K562 (cell line): ENCODE measurements around the gene LMAN2L. TPM values are rescaled to one million over a fixed set of nuclear protein-coding genes. Genes with fewer than 3 reads are reported as not detected.

Experiments used
- ATAC-seq: fragments of 200-7000 bp; cut with Tn5 transposase; 3 replicates; pipeline ENCODE4 v1.9.1; 2020; ENCODE audit warnings: moderate library complexity
- BruUV-seq: library from RNA; stranded (reverse); fragments of 400-500 nt; replicated peaks from 2 replicates; lab custom pipeline; 2021; lab: Mats Ljungman, UMichigan
- CTCF ChIA-PET: fragments of 300-600 bp; formaldehyde crosslinking; extraction: SDS; loops from one replicate; lab custom pipeline; 2021; ENCODE audit warnings: low intra/inter-chr PET ratio; lab: Yijun Ruan, JAX
- POLR2A ChIA-PET: fragments of 300-600, 350-650 bp; sonication (Branson Sonifier 250); formaldehyde crosslinking; extraction: SDS; loops from one replicate; lab custom pipeline; 2021; ENCODE audit warnings: antibody characterized with exemption, inconsistent platforms; lab: Yijun Ruan, JAX
- DNase-seq, 4 experiments: peaks; one replicate each; pipeline versions ENCODE4 v3.0.0 to v3.0.0-alpha.2; 2011 to 2018; ENCODE audit warnings: low spot score in 3 of 4, mixed read lengths in 3 of 4; ENCODE audit errors: extremely low read depth in 1 of 4
- FAIRE-seq: peaks from 2 replicates; lab custom pipeline; 2011; peaks lifted over from hg19 to GRCh38; lab: Jason Lieb, UNC
- H2AFZ ChIP-seq: 2 replicates; pipeline ENCODE4 v1.6.0; 2011; ENCODE audit warnings: low read depth, low read length, control low read depth, inconsistent platforms
- H3K27ac ChIP-seq: fragments of 200-600 bp; 3 replicates; pipeline ENCODE4 v1.8.0; 2011; ENCODE audit warnings: low read depth, mild to moderate bottlenecking, control low read depth, inconsistent platforms, low read length, moderate library complexity, mixed read lengths; ENCODE audit errors: extremely low read depth
- H3K27me3 ChIP-seq, 2 experiments: fragments of 300-600 bp in 1 of 2; 2 replicates in 1 of 2; 3 replicates in 1 of 2; pipeline versions ENCODE4 v1.6.0 to v1.8.0; 2011; ENCODE audit warnings: inconsistent platforms in 2 of 2, low read length in 2 of 2, mild to moderate bottlenecking in 1 of 2, mixed read lengths in 1 of 2, moderate library complexity in 1 of 2; ENCODE audit not compliant: control insufficient read depth in 2 of 2, insufficient read depth in 2 of 2
- H3K36me3 ChIP-seq: fragments of 300-600 bp; 3 replicates; pipeline ENCODE4 v1.8.0; 2011; ENCODE audit warnings: mild to moderate bottlenecking, low read length, inconsistent platforms; ENCODE audit not compliant: control insufficient read depth, insufficient read depth
- H3K4me1 ChIP-seq, 2 experiments: fragments of 200-600 bp in 1 of 2; replicated peaks in 1 of 2; 2 replicates in 1 of 2; 3 replicates in 1 of 2; pipeline versions ENCODE4 v1.5.1 to v1.8.0; 2011; ENCODE audit warnings: inconsistent platforms in 2 of 2, low read length in 2 of 2, mild to moderate bottlenecking in 1 of 2, mixed read lengths in 1 of 2, moderate library complexity in 1 of 2; ENCODE audit not compliant: control insufficient read depth in 2 of 2, insufficient read depth in 2 of 2
- H3K4me2 ChIP-seq: 2 replicates; pipeline ENCODE4 v1.6.1; 2011; ENCODE audit warnings: low read length, control low read depth, inconsistent platforms, mixed read lengths; ENCODE audit not compliant: insufficient read depth
- H3K4me3 ChIP-seq: fragments of 200-600 bp; sonication (generic), shearing (Covaris generic); 2 replicates; pipeline ENCODE4 v1.5.1; 2016; ENCODE audit warnings: control low read depth, inconsistent platforms
- H3K79me2 ChIP-seq: fragments of 200-600 bp; 3 replicates; pipeline ENCODE4 v1.8.0; 2011; ENCODE audit warnings: low read length, inconsistent platforms; ENCODE audit not compliant: control insufficient read depth, insufficient read depth
- H3K9ac ChIP-seq, 2 experiments: 2 replicates each; pipeline versions ENCODE4 v1.6.0 to v1.6.1; 2011; ENCODE audit warnings: low read depth in 2 of 2, low read length in 2 of 2, control low read depth in 1 of 2, inconsistent platforms in 1 of 2, mild to moderate bottlenecking in 1 of 2, mixed read lengths in 1 of 2; ENCODE audit not compliant: insufficient read depth in 1 of 2
- H3K9me1 ChIP-seq: one replicate; pipeline ENCODE4 v1.6.0; 2011; ENCODE audit warnings: inconsistent platforms, mild to moderate bottlenecking, low read length, moderate library complexity; ENCODE audit not compliant: control insufficient read depth, insufficient read depth
- H3K9me3 ChIP-seq: replicated peaks from 2 replicates; pipeline ENCODE4 v1.5.1; 2011; ENCODE audit warnings: low read depth, low read length, inconsistent platforms; ENCODE audit not compliant: control insufficient read depth, insufficient read depth
- H4K20me1 ChIP-seq: replicated peaks from 2 replicates; pipeline ENCODE4 v1.6.1; 2011; ENCODE audit warnings: low read length, inconsistent platforms, mixed read lengths; ENCODE audit not compliant: control insufficient read depth, insufficient read depth
- ATF7 ChIP-seq: fragments of 450-650 bp; IDR thresholded peaks from 2 replicates; pipeline ENCODE4 v1.7.1; 2014; ENCODE audit warnings: mild to moderate bottlenecking, moderate library complexity
- BACH1 ChIP-seq: fragments of 200-800 bp; sonication (Bioruptor generic); IDR thresholded peaks from 2 replicates; pipeline ENCODE4 v1.6.1; 2016; ENCODE audit warnings: missing genetic modification characterization, missing compliant biosample characterization
- CTBP1 ChIP-seq: fragments of 450-650 bp; IDR thresholded peaks from 2 replicates; pipeline ENCODE4 v1.6.1; 2016; ENCODE audit warnings: borderline replicate concordance
- CTCFL ChIP-seq: IDR thresholded peaks from 2 replicates; pipeline ENCODE4 v1.6.1; 2011; ENCODE audit warnings: borderline replicate concordance, low read depth, mild to moderate bottlenecking, moderate library complexity, low read length; ENCODE audit not compliant: insufficient read depth, poor library complexity, severe bottlenecking
- HMGXB4 ChIP-seq: sonication (generic); formaldehyde crosslinking; IDR thresholded peaks from 2 replicates; pipeline ENCODE4 v1.8.1; 2023; ENCODE audit warnings: mild to moderate bottlenecking, missing genetic modification reagents
- KAT8 ChIP-seq: fragments of 450-650 bp; IDR thresholded peaks from 2 replicates; pipeline ENCODE4 v1.6.1; 2016; ENCODE audit warnings: low read depth, mild to moderate bottlenecking
- NBN ChIP-seq: fragments of 450-650 bp; IDR thresholded peaks from 2 replicates; pipeline ENCODE4 v1.6.1; 2016; ENCODE audit warnings: low read depth, mild to moderate bottlenecking
- NCOR1 ChIP-seq: fragments of 450-650 bp; IDR thresholded peaks from 2 replicates; pipeline ENCODE4 v1.6.1; 2016; ENCODE audit warnings: mild to moderate bottlenecking, moderate library complexity
- NONO ChIP-seq, 2 experiments: fragments of 200-400 bp in 1 of 2; fragments of 450-650 bp in 1 of 2; formaldehyde crosslinking in 1 of 2; IDR thresholded peaks; 2 replicates each; pipeline ENCODE4 v1.6.1; 2017; ENCODE audit warnings: low read depth in 2 of 2, mild to moderate bottlenecking in 2 of 2, moderate library complexity in 2 of 2, low read length in 1 of 2
- NR2C2 ChIP-seq, 2 experiments: fragments of 200-800 bp in 1 of 2; sonication (Bioruptor generic) in 1 of 2; sonication (generic) in 1 of 2; formaldehyde crosslinking in 1 of 2; IDR thresholded peaks; 2 replicates each; pipeline versions ENCODE4 v1.6.1 to v1.8.0; 2016 to 2022; ENCODE audit warnings: mild to moderate bottlenecking in 1 of 2, missing compliant biosample characterization in 1 of 2, missing genetic modification characterization in 1 of 2, missing genetic modification reagents in 1 of 2
- SLC30A9 ChIP-seq: fragments of 250-450 bp; sonication (Bioruptor Pico); IDR thresholded peaks from 2 replicates; pipeline ENCODE4 v1.8.0; 2022; ENCODE audit warnings: mild to moderate bottlenecking, moderate library complexity
- YY1 ChIP-seq, 3 experiments: IDR thresholded peaks; 2 replicates each; pipeline ENCODE4 v1.6.1; 2011; ENCODE audit warnings: low read length in 2 of 3, mild to moderate bottlenecking in 2 of 3, moderate library complexity in 2 of 3, borderline replicate concordance in 1 of 3, control low read depth in 1 of 3, low read depth in 1 of 3; ENCODE audit not compliant: insufficient read depth in 3 of 3, insufficient replicate concordance in 2 of 3, control insufficient read depth in 1 of 3, insufficient read length in 1 of 3; ENCODE audit errors: extremely low read depth in 1 of 3
- ZNF212 ChIP-seq: fragments of 450-650 bp; formaldehyde crosslinking; IDR thresholded peaks from 2 replicates; pipeline ENCODE4 v1.4.0; 2020; ENCODE audit warnings: mild to moderate bottlenecking
- ZNF263 ChIP-seq: sonication (generic); formaldehyde crosslinking; IDR thresholded peaks from 2 replicates; pipeline ENCODE4 v1.8.0; 2022; ENCODE audit warnings: mild to moderate bottlenecking, missing genetic modification reagents, borderline replicate concordance
- ZZZ3 ChIP-seq: fragments of 450-650 bp; IDR thresholded peaks from 2 replicates; pipeline ENCODE4 v1.6.1; 2016; ENCODE audit warnings: antibody characterized with exemption, mild to moderate bottlenecking, moderate library complexity
- WGBS: fragments of 100-300 bp; shearing (Covaris generic); methylation state at CpG from one replicate; pipeline ENCODE4 v1.1.6; 2016; ENCODE audit warnings: low coverage, mixed read lengths; ENCODE audit not compliant: insufficient coverage; ENCODE audit errors: missing lambda C conversion rate; 5-methylcytosine and 5-hydroxymethylcytosine counted together
- in situ Hi-C: fragments of 300-500 bp; cut with MboI; formaldehyde crosslinking; loops from 4 replicates; pipeline ENCODE4 v1.15.0; 2018; ENCODE audit warnings: inconsistent platforms, mixed read lengths
- intact Hi-C: fragments of 100-400 bp; cut with micrococcal nuclease; formaldehyde crosslinking; loops from 2 replicates; pipeline ENCODE4 v1.14.2; 2022
- polyA plus RNA-seq, 8 experiments: library from polyadenylated mRNA; depleted of rRNA in 4 of 8; stranded (reverse) in 5 of 8; unstranded in 3 of 8; fragments of >200 nt; fragmentation: Nextera tagmentation in 2 of 8; fragmentation: Illumina TruSeq in 1 of 8; extraction: Ambion mirVana in 2 of 8; extraction: Trizol in 1 of 8; gene quantifications; 2 replicates each; pipeline versions ENCODE4 v1.2.1 to v1.2.3, GENCODE V29; 2011 to 2014; ENCODE audit warnings: inconsistent platforms in 1 of 8, missing spikeins in 1 of 8
- total RNA-seq, 7 experiments: library from RNA; depleted of rRNA in 6 of 7; stranded (reverse); fragments of >200 nt in 6 of 7; fragmentation: Illumina TruSeq in 2 of 7; extraction: Trizol in 2 of 7; gene quantifications; 2 replicates each; pipeline versions ENCODE4 v1.2.1 to v1.2.3, GENCODE V29; 2011 to 2021; ENCODE audit warnings: low replicate concordance in 1 of 7

The LMAN2L gene
- total and polyA plus RNA-seq, 9 of the 15 experiments (the other 6 are each of a cell fraction or from before 2014, with no cell fraction given): 7.2 to 37.7 (median 12.5) TPM

GRCh38 chr2:96685577-96686459, 54.0 kb downstream of the LMAN2L start:
- ChIA-PET CTCF (no interaction called here), POLR2A (interaction anchor here (0.6 to 1.0 kb wide), 2 partner anchors 49 to 365 kb away, joined by 3 read pairs; no protein-coding TSS in a partner anchor)
- intact Hi-C loops: no loop called here
- no peaks in the 10 kb centered on the region for H3K9me1 ChIP-seq
- no peaks in the 10 kb centered on the region for H3K9me3 ChIP-seq
- peak; percentile 42 to 54 (median 50) for DNase-seq
- H2AFZ ChIP-seq: no peak overlapping the region
- ATAC-seq: peak; percentile 73
- H3K9ac ChIP-seq: peak overlapping the region in 1 of 2 experiments; percentile 78; a peak in 2 of 4 replicates
- H3K27me3 ChIP-seq: peaks cover 20 to 42% of the 10 kb centered on the region in 2 experiments; a peak in 4 of 5 replicates
- H3K27ac ChIP-seq: no peak overlapping the region
- no TSS peak for BruUV-seq
- peaks cover 6 to 22% of the 10 kb centered on the region in 2 experiments; a peak in 3 of 5 replicates for H3K4me1 ChIP-seq
- 15% methylated on average over 16 of the region's 19 CpGs for WGBS
- no peak overlapping the region for H3K4me2 ChIP-seq
- no peaks in the 10 kb centered on the region for H3K36me3 ChIP-seq
- no peak overlapping the region for H3K4me3 ChIP-seq
- in situ Hi-C loops: no loop called here
- no peaks in the 10 kb centered on the region for H3K79me2 ChIP-seq
- H4K20me1 ChIP-seq: 0 out of 2 replicates have a peak, but pooled peaks cover 17% of the 10 kb centered on the region
- FAIRE-seq: no peak
- no peak for TF ChIP-seq ZZZ3
- no peak for TF ChIP-seq SLC30A9 (CRISPR knock-in tag)
- no peak for TF ChIP-seq KAT8
- peak; percentile 54; the same call in 1 of the 2 replicates for TF ChIP-seq ZNF263 (CRISPR knock-in tag)
- TF ChIP-seq YY1 (IDR thresholded peaks at IDR 0.05; ENCODE audit: borderline replicate concordance in 1 of 3, control insufficient read depth in 1 of 3, extremely low read depth in 1 of 3, insufficient read depth in 3 of 3, insufficient read length in 1 of 3, insufficient replicate concordance in 2 of 3, low read depth in 1 of 3, low read length in 2 of 3): no peak
- no peak for TF ChIP-seq ZNF212 (CRISPR knock-in tag)
- TF ChIP-seq NONO (IDR thresholded peaks at IDR 0.05; ENCODE audit: low read depth in 2 of 2, low read length in 1 of 2): no peak
- TF ChIP-seq BACH1 (tag): no peak
- no peak for TF ChIP-seq NCOR1
- no peak for TF ChIP-seq CTCFL
- TF ChIP-seq ATF7: 0 out of 2 replicates have a peak, but pooled peaks have one; percentile 27
- TF ChIP-seq NR2C2 (CRISPR knock-in tag; IDR thresholded peaks at IDR 0.05): no peak
- TF ChIP-seq NR2C2 (tag; IDR thresholded peaks at IDR 0.05): peak; percentile 29; the same call in 1 of the 2 replicates
- TF ChIP-seq NBN: no peak
- no peak for TF ChIP-seq HMGXB4 (CRISPR knock-in tag)
- peak; percentile 17; the same call in 1 of the 2 replicates for TF ChIP-seq CTBP1
